HEK293T (cell line): ENCODE data around the gene PSAT1.

Experiments
- CTCF ChIA-PET: fragments of 350-600 bp; formaldehyde crosslinking; extraction: SDS; loops from one replicate; lab custom pipeline; 2021; ENCODE audit warnings: antibody characterized with exemption, inconsistent platforms; lab: Yijun Ruan, JAX
- POLR2A ChIA-PET: fragments of 350-600 bp; formaldehyde crosslinking; extraction: SDS; loops from one replicate; lab custom pipeline; 2020; ENCODE audit warnings: antibody characterized with exemption, inconsistent platforms; lab: Yijun Ruan, JAX
- DNase-seq: peaks from one replicate; pipeline ENCODE4 v3.0.0; 2012; ENCODE audit warnings: mixed read lengths; ENCODE audit errors: extremely low spot score
- ARNT ChIP-seq: fragments of 450-650 bp; IDR thresholded peaks from 2 replicates; pipeline ENCODE4 v1.6.1; 2017; ENCODE audit warnings: mild to moderate bottlenecking
- BHLHE40 ChIP-seq: fragments of 450-650 bp; IDR thresholded peaks from 2 replicates; pipeline ENCODE4 v1.6.1; 2016; ENCODE audit warnings: mild to moderate bottlenecking, moderate library complexity, borderline replicate concordance
- CTBP1 ChIP-seq: fragments of 450-650 bp; IDR thresholded peaks from 2 replicates; pipeline ENCODE4 v1.6.1; 2016; ENCODE audit warnings: borderline replicate concordance
- ELF4 ChIP-seq: fragments of 450-650 bp; IDR thresholded peaks from 2 replicates; pipeline ENCODE4 v1.6.1; 2017; ENCODE audit warnings: antibody characterized with exemption
- FOXA1 ChIP-seq: fragments of 450-650 bp; IDR thresholded peaks from 2 replicates; pipeline ENCODE4 v1.6.1; 2016; ENCODE audit warnings: mild to moderate bottlenecking
- FOXK2 ChIP-seq: fragments of 450-650 bp; IDR thresholded peaks from 2 replicates; pipeline ENCODE4 v1.6.1; 2016; ENCODE audit warnings: mild to moderate bottlenecking
- FOXM1 ChIP-seq: fragments of 450-650 bp; IDR thresholded peaks from 2 replicates; pipeline ENCODE4 v1.6.1; 2017; ENCODE audit warnings: mild to moderate bottlenecking, borderline replicate concordance
- HDGF ChIP-seq: fragments of 450-650 bp; IDR thresholded peaks from 2 replicates; pipeline ENCODE4 v1.6.1; 2017; ENCODE audit warnings: antibody characterized with exemption, borderline replicate concordance
- L3MBTL2 ChIP-seq: fragments of 450-650 bp; conservative IDR thresholded peaks from 2 replicates; pipeline ENCODE4 v1.6.1; 2016; ENCODE audit warnings: mild to moderate bottlenecking
- LEF1 ChIP-seq: fragments of 450-650 bp; IDR thresholded peaks from 2 replicates; pipeline ENCODE4 v1.6.1; 2017; ENCODE audit warnings: mild to moderate bottlenecking, borderline replicate concordance
- NFRKB ChIP-seq: fragments of 450-650 bp; IDR thresholded peaks from 2 replicates; pipeline ENCODE4 v1.6.1; 2016; ENCODE audit warnings: mild to moderate bottlenecking, moderate library complexity
- PKNOX1 ChIP-seq: fragments of 450-650 bp; IDR thresholded peaks from 2 replicates; pipeline ENCODE4 v1.6.1; 2016
- SP1 ChIP-seq: fragments of 450-650 bp; IDR thresholded peaks from 2 replicates; pipeline ENCODE4 v1.6.1; 2017
- SUZ12 ChIP-seq: fragments of 450-650 bp; IDR thresholded peaks from 2 replicates; pipeline ENCODE4 v1.6.1; 2016; ENCODE audit warnings: mild to moderate bottlenecking
- TARDBP ChIP-seq: fragments of 450-650 bp; IDR thresholded peaks from 2 replicates; pipeline ENCODE4 v1.6.1; 2016
- ZNF384 ChIP-seq: fragments of 450-650 bp; IDR thresholded peaks from 2 replicates; pipeline ENCODE4 v1.6.1; 2016

The PSAT1 gene

GRCh38 chr9:78357165-78357873 lies 60.4 kb downstream of the PSAT1 start:
- ChIA-PET POLR2A (no interaction called here), CTCF (no interaction called here)
- DNase-seq = no peak
- no peak for TF ChIP-seq ARNT
- no peak for TF ChIP-seq SUZ12
- TF ChIP-seq SP1 = no peak
- TF ChIP-seq LEF1 = no peak
- no peak for TF ChIP-seq TARDBP
- no peak for TF ChIP-seq ELF4
- no peak for TF ChIP-seq PKNOX1
- no peak for TF ChIP-seq ZNF384
- TF ChIP-seq NFRKB = no peak
- no peak for TF ChIP-seq L3MBTL2
- TF ChIP-seq BHLHE40 = no peak
- TF ChIP-seq FOXA1 = no peak
- TF ChIP-seq FOXM1 = no peak
- TF ChIP-seq CTBP1 = no peak
- TF ChIP-seq HDGF = no peak
- TF ChIP-seq FOXK2 = no peak

GRCh38 chr9:78358329-78359051 lies 61.6 kb downstream of the PSAT1 start:
- CTCF ChIA-PET = no interaction called here
- no peak for DNase-seq
- POLR2A ChIA-PET = interaction anchor here (1.0 kb wide), 1 partner anchor 62 kb away, joined by 4 read pairs; the partner anchor contains the start of gene PSAT1
- no peak for TF ChIP-seq PKNOX1
- no peak for TF ChIP-seq ARNT
- TF ChIP-seq NFRKB = no peak
- TF ChIP-seq TARDBP = no peak
- no peak for TF ChIP-seq L3MBTL2

- POLR2A ChIA-PET = interaction anchor here (1.5 kb wide), 1 partner anchor 66 kb away, joined by 8 read pairs; the partner anchor contains the start of gene PSAT1
- CTCF ChIA-PET = no interaction called here
- TF ChIP-seq L3MBTL2 = no peak
- TF ChIP-seq ARNT = no peak
These were observed 66.3 kb downstream of the PSAT1 start for GRCh38 chr9:78363221-78363620.

GRCh38 chr9:78365748-78366697 lies 69.1 kb downstream of the PSAT1 start:
- ChIA-PET CTCF (interaction anchor here (0.6 to 1.0 kb wide), 3 partner anchors 62 to 109 kb away, joined by 3 to 8 read pairs (median 3); no protein-coding TSS in a partner anchor), POLR2A (no interaction called here)
- TF ChIP-seq SUZ12 = no peak
- TF ChIP-seq HDGF = no peak
- TF ChIP-seq PKNOX1 = 0 out of 2 replicates have a peak, but pooled peaks have one; percentile 9
- no peak for TF ChIP-seq L3MBTL2
- TF ChIP-seq FOXM1 = no peak
- no peak for TF ChIP-seq FOXK2
- no peak for TF ChIP-seq TARDBP
- peak; percentile 20 for DNase-seq

More at GRCh38 chr9:78363221-78363620, 66.3 kb downstream of the PSAT1 start:
- no peak for DNase-seq

GRCh38 chr9:78366827-78367226 lies 69.9 kb downstream of the PSAT1 start:
- TF ChIP-seq BHLHE40 = no peak
- no peak for TF ChIP-seq CTBP1
- no peak for TF ChIP-seq ZNF384
- TF ChIP-seq FOXA1 = no peak
- no peak for TF ChIP-seq PKNOX1
- TF ChIP-seq SP1 = no peak
- TF ChIP-seq TARDBP = no peak
- no peak for TF ChIP-seq NFRKB
- no peak for TF ChIP-seq L3MBTL2
- no peak for TF ChIP-seq ARNT
- no peak for TF ChIP-seq FOXK2
- TF ChIP-seq HDGF = no peak
- no peak for TF ChIP-seq ELF4
- TF ChIP-seq SUZ12 = no peak
- TF ChIP-seq FOXM1 = no peak
- TF ChIP-seq LEF1 = no peak
- POLR2A ChIA-PET = no interaction called here
- DNase-seq = no peak
- CTCF ChIA-PET = interaction anchor here (0.6 to 1.0 kb wide), 2 partner anchors 63 to 69 kb away, joined by 3 read pairs; no protein-coding TSS in a partner anchor
